Measurements from ENCODE around the gene BRD7.

BRD7 gene

GRCh38 chr16:50270510-50271147 lies 98.2 kb downstream of the BRD7 start:
- DNase-seq, result no peak

- no peak for DNase-seq
These were observed 98.8 kb downstream of the BRD7 start for GRCh38 chr16:50269769-50270509.

- DNase-seq, result no peak
These were observed 99.6 kb downstream of the BRD7 start for GRCh38 chr16:50269061-50269705.

- DNase-seq, result no peak
These were observed 100.4 kb downstream of the BRD7 start for GRCh38 chr16:50268352-50268751.

GRCh38 chr16:50267651-50268050 lies 101.1 kb downstream of the BRD7 start:
- no peak for DNase-seq

- no peak for DNase-seq
These were observed 101.6 kb downstream of the BRD7 start for GRCh38 chr16:50267151-50267631.

GRCh38 chr16:50266337-50267091 lies 102.3 kb downstream of the BRD7 start, which contains the start of gene ADCY7:
Gene ADCY7, plus strand, starts transcription at chr16:50266551. Its CDS starts 21,629 bp downstream, at chr16:50288180.
- DNase-seq, result peak; percentile 70
